GM12873 (cell line): ENCODE data around the gene SLC27A5.
A peak's percentile ranks its signal among the peaks of the same experiment; 100 is the strongest.

Source experiments
- CTCF ChIP-seq: IDR thresholded peaks from 2 replicates; pipeline ENCODE4 v1.5.1; 2012; ENCODE audit warnings: low read depth, mild to moderate bottlenecking, moderate library complexity, low read length, control low read depth; ENCODE audit not compliant: insufficient read depth; ENCODE audit errors: missing control alignments

SLC27A5 gene

GRCh38 chr19:58499021-58499927 is 12.5 kb downstream of the SLC27A5 start:
- TF ChIP-seq CTCF, result peak; percentile 34

- no peak for TF ChIP-seq CTCF
Observed at GRCh38 chr19:58498316-58499020, 13.3 kb downstream of the SLC27A5 start.

GRCh38 chr19:58497634-58498170 is 14.1 kb downstream of the SLC27A5 start:
- TF ChIP-seq CTCF, result no peak

- no peak for TF ChIP-seq CTCF
Observed at GRCh38 chr19:58492265-58492664, 19.5 kb downstream of the SLC27A5 start.

GRCh38 chr19:58491393-58491792 is 20.4 kb downstream of the SLC27A5 start:
- TF ChIP-seq CTCF, result no peak

- TF ChIP-seq CTCF, result peak; percentile 36
Observed at GRCh38 chr19:58484349-58484748, 27.4 kb downstream of the SLC27A5 start.

- no peak for TF ChIP-seq CTCF
Observed at GRCh38 chr19:58483776-58484175, 28.0 kb downstream of the SLC27A5 start.
